CD4-positive, alpha-beta T cell (primary cell): ENCODE measurements around the gene C3orf20. TPM values are rescaled to one million over a fixed set of nuclear protein-coding genes. Genes with fewer than 3 reads are reported as not detected.

Experiments
- ATAC-seq: fragments of 200-7000 bp; cut with Tn5 transposase; one replicate; pipeline ENCODE4 v1.10.0; 2022; ENCODE audit warnings: mild to moderate bottlenecking; ENCODE audit not compliant: poor library complexity
- CTCF ChIA-PET: fragments of 350-600 bp; sonication (Branson Sonifier 250); formaldehyde crosslinking; loops from one replicate; lab custom pipeline; 2021; ENCODE audit warnings: antibody characterized with exemption, inconsistent platforms; lab: Charles Lee
- POLR2A ChIA-PET: fragments of 350-600 bp; sonication (Branson Sonifier 250); formaldehyde crosslinking; loops from one replicate; lab custom pipeline; 2021; ENCODE audit warnings: antibody characterized with exemption, inconsistent platforms; lab: Charles Lee
- DNase-seq, 14 experiments: peaks; one replicate each; pipeline ENCODE4 v3.0.0-alpha.2; 2013 to 2020; ENCODE audit warnings: mixed read lengths in 2 of 14
- H3K27ac ChIP-seq, 2 donors: one replicate each; pipeline versions ENCODE4 v1.5.1 to v1.7.0; 2013; ENCODE audit warnings: low read length in 2 of 2, low read depth in 1 of 2, mild to moderate bottlenecking in 1 of 2
- H3K27me3 ChIP-seq, 2 experiments: 1 replicate in 1 of 2; 2 replicates in 1 of 2; pipeline versions ENCODE4 v1.6.1 to v1.7.0; 2013; ENCODE audit warnings: low read length in 2 of 2, control low read depth in 1 of 2, mild to moderate bottlenecking in 1 of 2, moderate library complexity in 1 of 2; ENCODE audit not compliant: insufficient read depth in 2 of 2, control insufficient read depth in 1 of 2
- H3K36me3 ChIP-seq: one replicate; pipeline ENCODE4 v1.6.1; 2013; ENCODE audit warnings: low read length, control low read depth; ENCODE audit not compliant: insufficient read depth
- H3K4me1 ChIP-seq: one replicate; pipeline ENCODE4 v1.6.1; 2013; ENCODE audit warnings: low read length, control low read depth; ENCODE audit not compliant: insufficient read depth
- H3K4me3 ChIP-seq: one replicate; pipeline ENCODE4 v1.5.1; 2013; ENCODE audit warnings: mild to moderate bottlenecking, low read length, moderate library complexity
- H3K9me3 ChIP-seq, 2 experiments: 1 replicate in 1 of 2; 2 replicates in 1 of 2; pipeline versions ENCODE4 v1.6.1 to v1.7.0; 2013; ENCODE audit warnings: low read length in 2 of 2, mild to moderate bottlenecking in 2 of 2, control low read depth in 1 of 2, moderate library complexity in 1 of 2; ENCODE audit not compliant: control insufficient read depth in 1 of 2, insufficient read depth in 1 of 2
- H3K27ac Mint-ChIP-seq: one replicate; pipeline ENCODE4 v1.8.0; 2020; ENCODE audit warnings: mixed read lengths
- H3K27me3 Mint-ChIP-seq: one replicate; pipeline ENCODE4 v1.8.0; 2021; ENCODE audit warnings: mixed read lengths
- H3K36me3 Mint-ChIP-seq: one replicate; pipeline ENCODE4 v1.8.0; 2021; ENCODE audit warnings: low read depth, mixed read lengths
- H3K4me1 Mint-ChIP-seq: one replicate; pipeline ENCODE4 v1.8.0; 2021; ENCODE audit warnings: low read depth, mixed read lengths
- H3K4me3 Mint-ChIP-seq: one replicate; pipeline ENCODE4 v1.8.0; 2020; ENCODE audit warnings: mild to moderate bottlenecking, mixed read lengths
- H3K9me3 Mint-ChIP-seq: one replicate; pipeline ENCODE4 v1.8.0; 2020; ENCODE audit warnings: mixed read lengths
- intact Hi-C, 2 experiments: fragments of 100-400 bp; cut with DNase I in 1 of 2; cut with micrococcal nuclease in 1 of 2; formaldehyde crosslinking; loops; one replicate each; pipeline versions ENCODE4 v1.15.1 to v1.9.0; 2023 to 2025; cut with DNase I, micrococcal nuclease
- total RNA-seq, 174 experiments: library from RNA in 2 of 174; stranded (reverse) in 2 of 174; gene quantifications; one replicate each; pipeline ENCODE4 v1.2.3 and lab custom pipeline; 2021 to 2026
- TF ChIP-seq, protein P1 (sequence below): fragments of 200-600 bp; IDR thresholded peaks from one replicate; pipeline ENCODE4 v1.8.0; 2022; ENCODE audit warnings: antibody characterized with exemption, mild to moderate bottlenecking

The C3orf20 gene
- total RNA-seq, 2 experiments from 2014 or later = 0.14 TPM; not detected in 1

DNA sequence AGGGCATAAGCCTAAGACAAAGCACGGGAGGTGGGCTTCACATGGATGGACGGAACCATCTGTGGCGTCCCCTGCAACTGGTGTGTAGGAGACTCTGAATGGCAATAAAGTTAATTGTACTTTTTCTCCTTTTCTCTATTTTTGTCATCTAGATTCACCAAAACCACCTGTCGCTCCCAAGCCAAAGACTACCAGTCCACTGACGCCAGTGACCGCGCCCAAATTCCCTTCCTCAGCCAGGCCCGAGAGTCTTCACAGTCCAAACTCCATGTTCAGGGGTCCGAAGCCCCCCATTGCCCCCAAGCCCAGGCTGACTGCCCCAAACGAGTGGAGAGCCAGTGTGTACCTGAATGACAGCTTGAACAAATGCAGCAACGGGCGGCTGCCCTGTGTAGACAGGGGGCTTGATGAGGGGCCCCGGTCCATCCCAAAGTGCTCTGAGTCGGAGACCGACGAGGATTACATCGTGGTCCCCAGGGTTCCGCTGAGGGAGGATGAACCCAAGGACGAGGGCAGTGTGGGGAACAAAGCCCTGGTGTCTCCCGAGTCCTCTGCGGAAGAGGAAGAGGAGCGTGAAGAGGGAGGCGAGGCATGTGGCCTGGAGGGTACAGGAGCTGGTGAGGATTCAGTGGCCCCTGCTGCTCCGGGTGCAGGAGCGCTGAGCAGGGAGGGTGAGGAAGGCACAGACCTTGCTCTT lies 144.0 kb downstream of the C3orf20 start, which contains the start of gene FGD5:
Gene FGD5, plus strand, starts transcription at position 159 of the 697 bp plus-strand sequence. Its CDS starts 110 bp downstream, at position 269.
- no peak for ATAC-seq
- Histone ChIP-seq H3K27me3 (peaks cover 0 to 5% of the 10 kb centered on the region in 2 experiments), H3K27ac (no peak within 1 kb of the TSS), H3K9me3 (no peaks in the 10 kb centered on the region), H3K4me3 (no peak within 1 kb of the TSS), H3K4me1 (no peaks in the 10 kb centered on the region), H3K36me3 (no peaks in the 10 kb centered on the region)
- Mint-ChIP-seq H3K4me3 (no peak within 1 kb of the TSS), H3K27ac (no peak within 1 kb of the TSS), H3K9me3 (no peaks in the 10 kb centered on the region), H3K27me3 (peaks cover 43% of the 10 kb centered on the region), H3K36me3 (no peaks in the 10 kb centered on the region), H3K4me1 (no peaks in the 10 kb centered on the region)
- POLR2A ChIA-PET = no interaction called here
- DNase-seq = no peak
- TF ChIP-seq, protein P1, sequence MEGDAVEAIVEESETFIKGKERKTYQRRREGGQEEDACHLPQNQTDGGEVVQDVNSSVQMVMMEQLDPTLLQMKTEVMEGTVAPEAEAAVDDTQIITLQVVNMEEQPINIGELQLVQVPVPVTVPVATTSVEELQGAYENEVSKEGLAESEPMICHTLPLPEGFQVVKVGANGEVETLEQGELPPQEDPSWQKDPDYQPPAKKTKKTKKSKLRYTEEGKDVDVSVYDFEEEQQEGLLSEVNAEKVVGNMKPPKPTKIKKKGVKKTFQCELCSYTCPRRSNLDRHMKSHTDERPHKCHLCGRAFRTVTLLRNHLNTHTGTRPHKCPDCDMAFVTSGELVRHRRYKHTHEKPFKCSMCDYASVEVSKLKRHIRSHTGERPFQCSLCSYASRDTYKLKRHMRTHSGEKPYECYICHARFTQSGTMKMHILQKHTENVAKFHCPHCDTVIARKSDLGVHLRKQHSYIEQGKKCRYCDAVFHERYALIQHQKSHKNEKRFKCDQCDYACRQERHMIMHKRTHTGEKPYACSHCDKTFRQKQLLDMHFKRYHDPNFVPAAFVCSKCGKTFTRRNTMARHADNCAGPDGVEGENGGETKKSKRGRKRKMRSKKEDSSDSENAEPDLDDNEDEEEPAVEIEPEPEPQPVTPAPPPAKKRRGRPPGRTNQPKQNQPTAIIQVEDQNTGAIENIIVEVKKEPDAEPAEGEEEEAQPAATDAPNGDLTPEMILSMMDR = no peak
- CTCF ChIA-PET = no interaction called here
- intact Hi-C loops = no loop called here

DNA sequence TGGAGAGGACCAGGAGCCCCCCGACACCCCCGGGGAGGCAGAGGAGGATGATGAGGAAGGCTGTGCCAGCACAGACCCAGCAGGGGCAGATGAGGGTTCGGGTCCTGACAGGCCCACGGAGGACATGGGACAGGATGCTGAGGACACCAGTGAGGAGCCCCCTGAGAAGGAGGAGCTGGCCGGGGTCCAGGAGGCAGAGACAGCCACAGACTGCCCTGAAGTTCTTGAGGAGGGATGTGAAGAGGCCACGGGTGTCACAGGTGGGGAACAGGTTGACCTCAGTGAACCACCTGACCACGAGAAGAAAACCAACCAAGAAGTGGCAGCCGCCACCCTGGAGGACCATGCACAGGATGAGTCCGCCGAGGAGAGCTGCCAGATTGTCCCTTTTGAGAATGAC lies 144.7 kb downstream of the C3orf20 start:
- H3K9me3 ChIP-seq = no peaks in the 10 kb centered on the region
- H3K27ac ChIP-seq = no peak overlapping the region
- ChIA-PET POLR2A (no interaction called here), CTCF (no interaction called here)
- H3K27me3 ChIP-seq = no peaks in the 10 kb centered on the region
- H3K36me3 ChIP-seq = no peaks in the 10 kb centered on the region
- intact Hi-C loops = no loop called here
- H3K36me3 Mint-ChIP-seq = no peaks in the 10 kb centered on the region
- no peak overlapping the region for H3K27ac Mint-ChIP-seq
- H3K4me3 Mint-ChIP-seq = no peak overlapping the region
- DNase-seq (no peak), ATAC-seq (no peak)
- H3K4me1 Mint-ChIP-seq = no peaks in the 10 kb centered on the region
- H3K27me3 Mint-ChIP-seq = peaks cover 36% of the 10 kb centered on the region
- TF ChIP-seq, protein P1 = no peak
- no peaks in the 10 kb centered on the region for H3K4me1 ChIP-seq
- no peaks in the 10 kb centered on the region for H3K9me3 Mint-ChIP-seq
- no peak overlapping the region for H3K4me3 ChIP-seq

DNA sequence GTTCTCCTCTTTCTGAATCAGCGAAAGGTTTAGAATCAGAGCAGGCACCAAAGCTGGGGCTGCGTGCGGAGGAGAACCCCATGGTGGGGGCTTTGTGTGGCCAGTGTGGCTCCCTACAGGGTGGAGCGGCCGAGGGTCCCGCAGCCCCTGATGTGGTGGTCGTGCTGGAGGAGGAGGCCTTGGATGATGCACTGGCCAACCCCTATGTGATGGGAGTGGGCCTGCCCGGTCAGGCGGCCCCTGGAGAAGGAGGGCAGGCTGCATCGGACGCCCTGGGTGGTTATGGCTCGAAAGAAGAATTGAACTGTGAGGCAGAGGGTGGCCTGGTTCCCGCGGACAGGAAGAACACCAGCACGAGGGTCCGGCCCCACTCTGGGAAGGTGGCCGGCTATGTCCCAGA lies 145.2 kb downstream of the C3orf20 start:
- Histone ChIP-seq H3K4me1 (no peaks in the 10 kb centered on the region), H3K27me3 (no peaks in the 10 kb centered on the region), H3K27ac (no peak overlapping the region), H3K9me3 (no peaks in the 10 kb centered on the region), H3K36me3 (no peaks in the 10 kb centered on the region), H3K4me3 (no peak overlapping the region)
- ATAC-seq (no peak), DNase-seq (no peak)
- CTCF ChIA-PET = no interaction called here
- intact Hi-C loops = no loop called here
- H3K27me3 Mint-ChIP-seq = peaks cover 31% of the 10 kb centered on the region
- no peak overlapping the region for H3K4me3 Mint-ChIP-seq
- H3K27ac Mint-ChIP-seq = no peak overlapping the region
- no peaks in the 10 kb centered on the region for H3K4me1 Mint-ChIP-seq
- H3K36me3 Mint-ChIP-seq = no peaks in the 10 kb centered on the region
- TF ChIP-seq, protein P1 = no peak
- no peaks in the 10 kb centered on the region for H3K9me3 Mint-ChIP-seq
- POLR2A ChIA-PET = no interaction called here
